SK-N-SH (cell line): Measurements from ENCODE around the gene GPR107.

ENCODE experiments used
- CHD2 ChIP-seq: fragments of 150-350 bp; IDR thresholded peaks from 2 replicates; pipeline ENCODE4 v1.6.1; 2018; ENCODE audit warnings: low read length; ENCODE audit not compliant: partially characterized antibody
- CTCF ChIP-seq: fragments of 200-600 bp; sonication (generic); IDR thresholded peaks from 2 replicates; pipeline ENCODE4 v1.6.1; 2017; ENCODE audit warnings: antibody characterized with exemption, mild to moderate bottlenecking, moderate library complexity
- EP300 ChIP-seq, 2 experiments: IDR thresholded peaks; 2 replicates each; pipeline versions ENCODE4 v1.4.0 to v1.6.1; 2012; ENCODE audit warnings: borderline replicate concordance in 1 of 2, low read depth in 1 of 2, low read length in 1 of 2
- EZH2phosphoT487 ChIP-seq: fragments of 200-600 bp; sonication (generic); IDR thresholded peaks from 2 replicates; pipeline ENCODE4 v1.6.1; 2017; ENCODE audit warnings: low read depth, mixed run types, mild to moderate bottlenecking, antibody characterized with exemption, moderate library complexity, borderline replicate concordance
- FOXM1 ChIP-seq: IDR thresholded peaks from 2 replicates; pipeline ENCODE4 v1.4.0; 2012; ENCODE audit warnings: low read depth, mild to moderate bottlenecking
- JUND ChIP-seq: IDR thresholded peaks from 2 replicates; pipeline ENCODE4 v1.4.0; 2012
- MAX ChIP-seq: IDR thresholded peaks from 2 replicates; pipeline ENCODE4 v1.4.0; 2012; ENCODE audit warnings: low read depth
- NRF1 ChIP-seq: IDR thresholded peaks from 2 replicates; pipeline ENCODE4 v1.6.1; 2012; ENCODE audit warnings: low read depth, mild to moderate bottlenecking, low read length
- POLR2AphosphoS5 ChIP-seq: IDR thresholded peaks from 2 replicates; pipeline ENCODE4 v1.6.1; 2012; ENCODE audit warnings: low read depth, low read length
- RAD21 ChIP-seq: IDR thresholded peaks from 2 replicates; pipeline ENCODE4 v1.6.1; 2012; ENCODE audit warnings: mild to moderate bottlenecking, low read length
- RCOR1 ChIP-seq: fragments of 150-350 bp; IDR thresholded peaks from 2 replicates; pipeline ENCODE4 v1.6.1; 2017; ENCODE audit warnings: antibody characterized with exemption, low read length
- RXRA ChIP-seq: IDR thresholded peaks from 2 replicates; pipeline ENCODE4 v1.4.0; 2012; ENCODE audit warnings: low read depth, mild to moderate bottlenecking, borderline replicate concordance
- SIN3A ChIP-seq: IDR thresholded peaks from 2 replicates; pipeline ENCODE4 v1.6.1; 2012; ENCODE audit warnings: low read depth, mild to moderate bottlenecking, low read length, moderate library complexity, borderline replicate concordance
- TCF12 ChIP-seq: IDR thresholded peaks from 2 replicates; pipeline ENCODE4 v1.4.0; 2012

- TF ChIP-seq CTCF (no peak), SIN3A (no peak), POLR2AphosphoS5 (no peak), RAD21 (no peak), TCF12 (no peak), NRF1 (no peak), JUND (no peak), MAX (no peak), FOXM1 (no peak), CHD2 (no peak), RCOR1 (no peak), RXRA (no peak), EP300 (IDR thresholded peaks at IDR 0.05; ENCODE audit: borderline replicate concordance in 1 of 2, low read depth in 1 of 2, low read length in 1 of 2) (no peak), EZH2phosphoT487 (no peak)
These were observed 3.2 kb upstream of the GPR107 start for GRCh38 chr9:130050462-130050861.
